Activated CD8-positive, alpha-beta T cell treated with anti-CD3 and anti-CD28 coated beads, Interleukin-2, amount 10 ng/mL, durations not matched to agents 7 days and 5 days (primary cell): ENCODE data around the gene KIF13A. TPM values are rescaled to one million over a fixed set of nuclear protein-coding genes. Genes with fewer than 3 reads are reported as not detected.
"Not testable (repeated sequence)": the region's sequence is repeated elsewhere in the genome, so short reads cannot be mapped to it uniquely, and the experiment has no call there.

Source experiments
- ATAC-seq: fragments of 150-1000 bp; cut with Tn5 transposase; one replicate; pipeline ENCODE4 v1.10.0; 2021; ENCODE audit warnings: moderate library complexity
- CTCF ChIA-PET: fragments of 350-600 bp; sonication (Branson Sonifier 250); formaldehyde crosslinking; loops from one replicate; lab custom pipeline; 2021; ENCODE audit warnings: antibody characterized with exemption; lab: Charles Lee
- POLR2A ChIA-PET: fragments of 350-600 bp; sonication (Branson Sonifier 250); formaldehyde crosslinking; loops from one replicate; lab custom pipeline; 2021; ENCODE audit warnings: antibody characterized with exemption; lab: Charles Lee
- DNase-seq: peaks from one replicate; pipeline ENCODE4 v3.0.0-alpha.2; 2020
- H3K27ac Mint-ChIP-seq: one replicate; pipeline ENCODE4 v1.8.0; 2021; ENCODE audit warnings: mild to moderate bottlenecking, mixed read lengths
- H3K27me3 Mint-ChIP-seq: one replicate; pipeline ENCODE4 v1.8.0; 2021; ENCODE audit warnings: low read depth, mixed read lengths
- H3K36me3 Mint-ChIP-seq: one replicate; pipeline ENCODE4 v1.8.0; 2021; ENCODE audit warnings: low read depth, mixed read lengths
- H3K4me1 Mint-ChIP-seq: one replicate; pipeline ENCODE4 v1.8.0; 2021; ENCODE audit warnings: low read depth, mixed read lengths
- H3K4me3 Mint-ChIP-seq: one replicate; pipeline ENCODE4 v1.8.0; 2021; ENCODE audit warnings: mild to moderate bottlenecking, mixed read lengths
- H3K9me3 Mint-ChIP-seq: one replicate; pipeline ENCODE4 v1.8.0; 2022; ENCODE audit warnings: mixed read lengths; ENCODE audit not compliant: insufficient read depth
- total RNA-seq, 2 experiments: library from RNA; stranded (reverse); gene quantifications; one replicate each; pipeline ENCODE4 v1.2.3, GENCODE V29; 2021

The KIF13A gene
- total RNA-seq, 2 experiments from 2014 or later = not detected

DNA sequence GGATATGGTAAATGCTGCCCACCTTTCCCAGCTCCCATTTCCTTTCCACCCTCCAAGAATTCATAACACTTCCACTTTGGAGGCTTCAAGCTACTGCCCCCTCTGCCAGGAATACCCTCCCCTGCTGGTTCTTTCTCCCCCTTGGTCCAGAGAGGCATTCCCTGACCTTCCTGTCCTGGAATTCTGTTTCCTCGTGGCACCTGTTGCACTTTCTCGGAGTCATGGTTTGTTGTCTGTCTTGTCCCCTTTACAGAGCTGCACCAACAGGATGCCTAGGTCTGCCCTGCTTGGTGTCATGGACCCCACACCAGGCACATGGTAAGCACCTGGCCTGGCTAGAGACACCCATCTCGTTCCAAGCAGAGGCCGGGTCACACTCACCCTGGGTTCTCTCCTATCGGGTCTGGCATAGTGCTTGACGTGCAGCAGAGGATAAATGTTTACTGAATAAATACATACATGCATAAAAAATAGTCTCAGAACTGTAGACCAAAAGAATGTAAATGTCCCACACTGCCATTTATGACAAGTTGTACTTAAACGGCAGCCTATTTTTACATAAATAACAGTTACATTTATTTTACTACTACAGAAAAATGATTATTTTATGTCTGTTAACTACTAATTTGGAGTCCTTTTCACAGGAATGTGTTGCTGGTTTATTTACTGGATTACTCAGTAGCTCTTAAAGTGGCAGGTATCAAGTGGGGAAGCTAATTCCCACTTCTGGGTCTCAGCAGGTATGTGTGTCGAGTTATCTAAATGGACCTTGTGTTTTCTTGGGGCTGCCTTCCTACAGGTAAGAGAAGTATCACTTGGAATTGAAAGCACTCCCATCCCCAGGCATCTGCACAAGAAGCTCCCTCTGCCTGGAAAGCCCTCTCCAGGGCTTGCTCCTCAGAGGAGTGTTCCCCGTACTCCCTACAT, 69.3 kb downstream of the KIF13A start:
- Mint-ChIP-seq H3K27ac (no peak overlapping the region), H3K9me3 (no peaks in the 10 kb centered on the region), H3K36me3 (no peaks in the 10 kb centered on the region), H3K27me3 (peaks cover 12% of the 10 kb centered on the region), H3K4me1 (no peaks in the 10 kb centered on the region), H3K4me3 (no peak overlapping the region)
- no peak for ATAC-seq
- DNase-seq = no peak
- POLR2A ChIA-PET = no interaction called here
- CTCF ChIA-PET = no interaction called here

DNA sequence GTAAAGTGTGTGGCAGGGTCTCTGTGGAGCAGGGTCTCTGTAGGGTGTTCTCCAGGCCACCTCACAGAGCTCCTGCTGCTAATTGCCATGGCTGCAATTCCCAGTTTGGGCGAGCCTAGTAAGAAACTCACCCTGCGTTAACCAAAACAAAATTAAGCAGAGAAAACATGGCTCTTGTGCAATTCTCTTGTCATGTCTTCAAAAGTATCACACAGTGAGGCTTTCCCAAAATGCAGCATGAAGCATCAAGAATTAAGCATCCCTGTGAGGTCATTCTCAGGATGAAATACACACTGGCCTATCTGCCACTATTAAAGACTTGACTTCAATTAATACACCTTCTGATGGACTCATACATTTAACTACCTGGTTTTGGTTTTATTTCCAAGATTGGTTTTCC, 72.8 kb downstream of the KIF13A start:
- H3K4me1 Mint-ChIP-seq = peaks cover 10% of the 10 kb centered on the region
- no peak overlapping the region for H3K4me3 Mint-ChIP-seq
- ChIA-PET CTCF (no interaction called here), POLR2A (no interaction called here)
- H3K36me3 Mint-ChIP-seq = no peaks in the 10 kb centered on the region
- no peak overlapping the region for H3K27ac Mint-ChIP-seq
- peaks cover 13% of the 10 kb centered on the region for H3K27me3 Mint-ChIP-seq
- DNase-seq (no peak), ATAC-seq (no peak)
- H3K9me3 Mint-ChIP-seq = no peaks in the 10 kb centered on the region

DNA sequence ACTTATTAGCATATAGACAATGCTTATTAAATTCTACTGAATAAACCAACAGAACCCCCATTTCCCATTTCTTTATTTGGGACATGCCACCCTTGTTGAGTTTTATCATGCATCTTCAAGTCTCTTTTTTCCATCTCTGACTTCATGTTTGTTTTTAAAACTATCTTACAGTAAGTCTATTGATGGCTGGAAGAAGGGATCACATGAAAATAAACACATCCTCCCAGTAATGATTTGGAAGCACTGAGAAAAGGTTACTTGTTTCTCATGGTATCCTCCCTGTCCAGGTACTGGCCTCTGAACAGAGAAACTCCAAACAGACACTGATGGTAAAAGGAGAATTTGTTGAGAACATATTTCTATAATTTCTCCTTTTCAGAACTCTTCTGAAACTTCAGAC, 74.9 kb downstream of the KIF13A start:
- Mint-ChIP-seq H3K27ac (no peak overlapping the region), H3K36me3 (peaks cover 3% of the 10 kb centered on the region), H3K9me3 (no peaks in the 10 kb centered on the region), H3K4me3 (no peak overlapping the region), H3K27me3 (peaks cover 13% of the 10 kb centered on the region), H3K4me1 (peaks cover 20% of the 10 kb centered on the region)
- ATAC-seq (no peak), DNase-seq (no peak)
- CTCF ChIA-PET = no interaction called here
- POLR2A ChIA-PET = interaction anchor here (0.6 kb wide), 1 partner anchor 136 kb away, joined by 4 read pairs; no protein-coding TSS in a partner anchor

DNA sequence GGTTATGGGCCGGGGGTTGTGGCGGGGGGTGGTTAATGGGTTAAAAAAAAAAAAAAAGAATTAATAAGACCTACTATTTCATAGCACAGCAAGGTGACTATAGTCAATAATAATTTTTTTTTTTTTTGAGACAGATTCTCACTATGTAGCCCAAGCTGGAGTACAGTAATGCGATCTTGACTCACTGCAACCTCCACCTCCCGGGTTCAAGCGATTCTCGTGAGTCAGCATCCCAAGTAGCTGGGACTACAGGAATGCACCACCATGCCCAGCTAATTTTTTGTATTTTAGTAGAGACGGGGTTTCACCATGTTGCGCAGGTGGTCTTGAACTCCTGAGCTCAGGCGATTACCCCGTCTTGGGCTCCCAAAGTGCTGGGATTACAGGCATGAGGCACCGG, 75.8 kb downstream of the KIF13A start:
- DNase-seq, CTCF ChIA-PET, H3K27ac Mint-ChIP-seq, H3K36me3 Mint-ChIP-seq, H3K4me3 Mint-ChIP-seq, ATAC-seq, H3K9me3 Mint-ChIP-seq, POLR2A ChIA-PET: not testable (repeated sequence)
- H3K27me3 Mint-ChIP-seq = peaks cover 15% of the 10 kb centered on the region
- peaks cover 24% of the 10 kb centered on the region for H3K4me1 Mint-ChIP-seq

DNA sequence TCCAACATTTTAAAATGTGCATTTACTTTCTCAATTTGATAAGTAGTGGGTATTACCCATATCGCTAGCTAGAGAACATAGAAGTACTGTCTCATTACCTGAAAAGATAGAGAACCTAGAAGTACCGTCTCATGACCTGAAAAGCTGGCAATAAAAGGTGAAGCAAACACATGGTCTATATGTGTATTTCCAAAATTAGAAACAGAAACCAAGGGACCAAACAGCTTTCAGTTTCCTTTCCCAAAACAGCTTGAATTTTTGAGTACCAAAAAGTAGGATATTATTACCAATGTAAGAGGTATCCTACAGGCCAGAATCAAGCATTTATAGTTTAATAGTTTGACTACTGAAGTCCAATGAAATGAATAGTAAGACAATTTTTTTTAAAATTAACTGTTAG, 77.2 kb downstream of the KIF13A start:
- peaks cover 17% of the 10 kb centered on the region for H3K27me3 Mint-ChIP-seq
- CTCF ChIA-PET = no interaction called here
- H3K4me1 Mint-ChIP-seq = peaks cover 24% of the 10 kb centered on the region
- ATAC-seq = no peak
- H3K4me3 Mint-ChIP-seq = no peak overlapping the region
- peaks cover 3% of the 10 kb centered on the region for H3K36me3 Mint-ChIP-seq
- POLR2A ChIA-PET = no interaction called here
- H3K27ac Mint-ChIP-seq = no peak overlapping the region
- H3K9me3 Mint-ChIP-seq = no peaks in the 10 kb centered on the region
- DNase-seq = no peak

DNA sequence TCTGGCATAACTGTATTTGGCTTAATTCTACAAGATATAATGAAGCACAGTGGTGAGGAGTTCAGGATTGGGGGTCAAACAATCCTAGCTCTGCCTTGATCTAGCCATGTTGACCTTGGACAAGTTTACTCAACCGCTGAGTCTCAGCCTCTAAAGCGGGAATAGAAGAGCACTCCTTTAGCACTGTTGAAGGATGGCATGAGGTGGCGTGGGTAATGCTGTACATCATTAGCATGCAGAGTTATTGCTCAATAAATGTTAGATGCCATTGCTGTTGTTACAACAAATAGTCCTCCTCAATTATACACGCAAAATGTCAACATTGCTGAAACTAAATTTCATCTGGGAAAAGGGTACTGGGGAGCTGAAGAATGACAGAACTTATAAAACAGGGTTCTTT, 78.6 kb downstream of the KIF13A start:
- ATAC-seq = no peak
- ChIA-PET POLR2A (no interaction called here), CTCF (no interaction called here)
- H3K36me3 Mint-ChIP-seq = peaks cover 3% of the 10 kb centered on the region
- no peak for DNase-seq
- H3K4me3 Mint-ChIP-seq = no peak overlapping the region
- H3K9me3 Mint-ChIP-seq = no peaks in the 10 kb centered on the region
- peaks cover 24% of the 10 kb centered on the region for H3K4me1 Mint-ChIP-seq
- H3K27ac Mint-ChIP-seq = no peak overlapping the region
- H3K27me3 Mint-ChIP-seq = peaks cover 15% of the 10 kb centered on the region

DNA sequence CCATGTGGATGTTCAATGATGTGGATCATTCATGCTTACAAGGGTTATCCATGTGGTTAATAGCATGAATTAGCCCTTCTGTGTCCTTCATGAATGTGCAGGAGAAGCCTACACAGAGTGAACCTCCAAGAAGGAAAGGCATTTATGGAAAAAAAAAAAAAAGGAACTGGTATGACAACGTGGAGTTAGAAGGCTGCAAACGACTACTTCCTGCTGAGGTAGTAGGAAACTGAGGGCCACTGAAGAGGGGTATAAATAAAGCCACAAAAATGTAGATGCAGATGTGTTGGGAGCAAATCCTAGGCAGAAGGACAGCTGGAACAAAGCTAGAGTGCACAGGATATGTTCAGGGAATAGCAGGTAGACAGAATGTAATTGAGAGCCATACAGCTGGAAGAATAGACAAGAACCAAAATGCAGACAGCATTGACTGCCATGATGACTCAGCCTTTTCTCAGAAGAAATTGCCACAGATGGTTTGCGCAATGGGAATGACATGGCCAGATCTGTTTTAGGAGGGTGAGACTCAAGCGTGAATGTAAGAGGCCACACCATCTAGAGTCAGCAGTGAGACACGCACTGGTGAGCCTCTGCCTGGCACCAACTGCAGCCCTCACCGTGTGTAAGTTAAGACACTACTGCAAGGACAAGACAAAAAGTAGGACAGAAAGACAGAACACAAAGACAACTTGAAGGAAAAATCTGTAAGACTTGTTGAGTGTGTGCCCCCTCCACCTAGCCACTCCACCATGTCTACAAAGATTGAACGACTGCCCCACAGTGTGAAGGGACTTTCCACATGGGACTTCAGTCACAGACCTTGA, 79.8 kb downstream of the KIF13A start:
- peak; percentile 32 for DNase-seq
- CTCF ChIA-PET = no interaction called here

DNA sequence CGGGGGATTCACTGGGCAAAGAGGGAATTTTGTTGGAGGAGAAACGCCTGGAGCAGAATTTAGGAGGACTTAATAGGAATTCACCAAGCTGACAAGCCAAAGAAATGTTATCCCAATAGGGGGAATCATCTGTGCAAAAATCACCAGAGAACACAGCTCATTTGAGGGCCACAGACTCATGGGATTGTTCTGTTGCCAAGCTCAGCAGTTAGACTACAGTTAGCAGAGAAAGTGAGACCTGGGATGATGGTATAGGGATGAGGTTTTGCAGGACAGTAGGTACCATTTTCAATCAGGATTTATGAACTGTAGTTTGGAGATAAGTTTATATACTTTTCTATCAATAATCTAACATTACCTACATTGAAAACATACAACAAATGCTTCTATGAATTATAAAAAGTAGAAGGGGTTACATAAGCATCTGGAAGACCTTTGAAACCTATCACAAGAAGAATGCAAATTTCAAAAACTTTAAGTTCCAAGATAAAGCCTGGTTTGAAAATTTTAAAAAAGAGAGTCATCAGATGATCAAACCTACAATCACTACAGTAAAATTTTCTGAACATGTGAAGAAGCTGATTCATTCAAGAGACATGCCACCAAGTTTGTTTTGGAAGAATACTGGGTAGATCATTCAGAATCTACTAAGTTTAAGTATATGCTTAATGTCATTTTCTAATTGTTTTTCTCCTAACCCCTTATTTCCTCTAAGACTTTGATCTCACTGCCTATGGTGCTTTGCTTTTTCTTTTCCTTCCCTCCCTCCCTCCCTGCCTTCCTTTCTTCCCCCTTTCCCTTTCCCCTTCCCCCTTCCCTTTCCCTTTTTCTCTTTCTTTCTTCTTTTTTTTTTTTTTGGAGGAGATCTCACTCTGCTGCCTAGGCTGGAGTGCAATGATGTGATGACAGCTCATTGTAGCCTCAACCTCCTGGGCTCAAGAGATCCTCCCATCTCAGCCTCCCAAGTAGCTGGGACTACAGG, 81.5 kb downstream of the KIF13A start:
- peaks cover 15% of the 10 kb centered on the region for H3K27me3 Mint-ChIP-seq
- no peak for DNase-seq

More for the DNA sequence above, 79.8 kb downstream of the KIF13A start:
- H3K4me3 Mint-ChIP-seq = no peak overlapping the region
- peaks cover 11% of the 10 kb centered on the region for H3K27me3 Mint-ChIP-seq
- H3K4me1 Mint-ChIP-seq = peaks cover 24% of the 10 kb centered on the region
- POLR2A ChIA-PET = interaction anchor here (0.6 kb wide), 1 partner anchor 230 kb away, joined by 3 read pairs; no protein-coding TSS in a partner anchor
- peaks cover 3% of the 10 kb centered on the region for H3K36me3 Mint-ChIP-seq
- peak; percentile 30 for ATAC-seq
- no peaks in the 10 kb centered on the region for H3K9me3 Mint-ChIP-seq
- H3K27ac Mint-ChIP-seq = no peak overlapping the region

DNA sequence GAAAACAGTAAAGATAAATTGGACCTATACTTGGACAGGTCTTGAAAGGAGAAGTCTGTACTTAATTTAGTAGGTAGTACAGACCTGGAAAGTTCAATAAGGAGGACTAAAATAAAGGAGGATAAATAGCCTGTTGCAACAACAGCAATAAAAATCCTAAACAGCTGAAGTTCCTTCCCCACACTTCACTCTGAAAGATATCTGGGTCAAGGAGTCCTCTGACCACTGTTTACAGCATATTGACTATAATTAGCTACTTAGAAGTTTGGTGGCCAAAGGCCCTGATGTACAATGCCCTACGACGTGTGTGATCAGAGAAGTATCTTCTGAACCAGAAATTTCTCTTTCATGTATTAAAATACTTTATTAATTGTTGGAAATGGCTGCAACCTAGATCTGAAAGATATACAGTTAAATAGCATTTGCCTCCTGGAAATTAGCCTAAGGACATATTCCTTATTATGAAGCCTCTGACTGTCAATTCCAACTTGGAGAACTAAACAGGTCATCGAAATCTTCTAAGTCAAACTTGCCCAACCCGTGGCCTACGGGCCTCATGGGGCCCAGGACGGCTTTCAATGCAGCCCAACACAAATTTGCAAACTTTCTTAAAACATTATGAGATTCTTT, 82.8 kb downstream of the KIF13A start:
- Mint-ChIP-seq H3K4me3 (no peak overlapping the region), H3K27me3 (peaks cover 15% of the 10 kb centered on the region), H3K9me3 (no peaks in the 10 kb centered on the region), H3K27ac (no peak overlapping the region), H3K36me3 (peaks cover 3% of the 10 kb centered on the region), H3K4me1 (peaks cover 14% of the 10 kb centered on the region)
- no peak for ATAC-seq
- CTCF ChIA-PET = no interaction called here
- DNase-seq = no peak
- POLR2A ChIA-PET = interaction anchor here (0.7 kb wide), 1 partner anchor 19 kb away, joined by 3 read pairs; no protein-coding TSS in a partner anchor

More for the DNA sequence above, 81.5 kb downstream of the KIF13A start:
- no peak overlapping the region for H3K4me3 Mint-ChIP-seq
- no peak overlapping the region for H3K27ac Mint-ChIP-seq
- no peaks in the 10 kb centered on the region for H3K9me3 Mint-ChIP-seq
- CTCF ChIA-PET = no interaction called here
- peaks cover 3% of the 10 kb centered on the region for H3K36me3 Mint-ChIP-seq
- POLR2A ChIA-PET = no interaction called here
- peaks cover 22% of the 10 kb centered on the region for H3K4me1 Mint-ChIP-seq
- ATAC-seq = no peak

DNA sequence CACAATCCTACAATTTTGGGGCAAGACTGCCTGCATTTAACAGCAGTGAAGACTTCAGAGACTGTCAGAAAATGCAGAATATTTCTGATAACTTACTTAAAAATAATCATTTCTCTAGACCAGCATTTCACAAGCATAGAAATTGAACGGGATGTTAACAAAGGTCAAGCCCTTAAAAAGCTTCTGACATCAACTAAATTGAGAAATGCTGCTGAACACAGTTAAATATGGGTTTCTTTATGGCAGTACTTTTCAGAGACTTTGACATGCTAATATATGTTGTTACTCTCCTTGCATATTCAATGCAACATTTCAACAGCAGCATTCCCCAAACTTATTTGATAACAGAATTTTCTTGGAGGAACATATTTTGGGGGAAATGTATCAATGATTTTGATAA, 84.5 kb downstream of the KIF13A start:
- CTCF ChIA-PET = no interaction called here
- H3K9me3 Mint-ChIP-seq = no peaks in the 10 kb centered on the region
- no peak overlapping the region for H3K27ac Mint-ChIP-seq
- H3K4me3 Mint-ChIP-seq = no peak overlapping the region
- peaks cover 18% of the 10 kb centered on the region for H3K27me3 Mint-ChIP-seq
- peaks cover 9% of the 10 kb centered on the region for H3K4me1 Mint-ChIP-seq
- no peak for DNase-seq
- no peaks in the 10 kb centered on the region for H3K36me3 Mint-ChIP-seq
- POLR2A ChIA-PET = no interaction called here
- ATAC-seq = no peak

DNA sequence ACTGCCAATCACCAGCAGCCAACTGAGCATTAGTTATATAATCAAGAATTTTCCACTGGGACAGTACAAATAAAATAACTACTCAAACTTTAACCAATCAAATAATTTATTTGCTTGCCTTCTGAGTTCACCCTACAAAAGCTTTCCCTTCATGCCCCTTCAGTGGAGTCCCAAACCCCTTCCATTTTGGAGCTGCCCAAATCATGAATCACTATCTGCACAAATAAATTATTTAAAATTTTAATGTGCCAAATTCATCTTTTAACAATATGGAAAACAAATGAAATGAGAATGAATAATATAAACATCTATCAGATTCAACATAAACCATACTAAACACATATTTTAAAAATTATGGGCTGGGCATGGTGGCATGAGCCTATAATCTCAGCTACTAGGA, 85.9 kb downstream of the KIF13A start:
- peaks cover 16% of the 10 kb centered on the region for H3K27me3 Mint-ChIP-seq
- no peak for DNase-seq
- no peaks in the 10 kb centered on the region for H3K4me1 Mint-ChIP-seq
- no peak overlapping the region for H3K4me3 Mint-ChIP-seq
- ATAC-seq = no peak
- CTCF ChIA-PET = no interaction called here
- no peaks in the 10 kb centered on the region for H3K9me3 Mint-ChIP-seq
- POLR2A ChIA-PET = no interaction called here
- no peak overlapping the region for H3K27ac Mint-ChIP-seq
- H3K36me3 Mint-ChIP-seq = no peaks in the 10 kb centered on the region
